Rectal smooth muscle tissue (tissue), 1 donor: Measurements from ENCODE around the gene SIGLEC15.

Source experiments
- H3K27ac ChIP-seq: one replicate; pipeline ENCODE4 v1.7.0; 2013; ENCODE audit warnings: low read depth, low read length, inconsistent platforms
- H3K27me3 ChIP-seq: one replicate; pipeline ENCODE4 v1.7.0; 2013; ENCODE audit warnings: low read length; ENCODE audit not compliant: control insufficient read depth, insufficient read depth
- H3K36me3 ChIP-seq: one replicate; pipeline ENCODE4 v1.7.0; 2013; ENCODE audit warnings: low read length; ENCODE audit not compliant: control insufficient read depth, insufficient read depth
- H3K4me1 ChIP-seq: one replicate; pipeline ENCODE4 v1.7.0; 2013; ENCODE audit warnings: low read length; ENCODE audit not compliant: control insufficient read depth, insufficient read depth
- H3K4me3 ChIP-seq: one replicate; pipeline ENCODE4 v1.7.0; 2013; ENCODE audit warnings: low read length
- H3K9ac ChIP-seq: one replicate; pipeline ENCODE4 v1.7.0; 2013; ENCODE audit warnings: low read length

Gene SIGLEC15

DNA sequence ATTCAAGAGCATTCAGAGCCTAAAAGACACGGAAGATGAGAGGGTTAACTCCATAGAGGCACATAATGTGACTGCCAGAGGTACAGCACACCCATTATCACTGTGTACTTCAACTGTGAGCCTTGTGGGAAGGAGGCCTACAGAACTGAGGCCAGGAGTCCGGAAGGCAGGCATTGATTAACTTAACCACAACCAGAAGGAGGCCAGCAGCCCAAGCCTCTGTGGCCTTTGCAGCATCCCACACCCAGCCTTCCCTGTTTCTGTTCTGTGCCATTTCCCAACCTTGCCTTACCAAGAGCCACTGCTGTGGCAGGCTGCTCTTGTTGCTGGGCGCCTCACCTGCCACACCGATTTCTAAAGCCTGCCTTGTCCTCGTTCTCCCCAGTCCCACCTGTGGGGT lies 27.2 kb downstream of the SIGLEC15 start:
- H3K4me1 ChIP-seq = no peaks in the 10 kb centered on the region
- H3K9ac ChIP-seq = no peak overlapping the region
- peaks cover 27% of the 10 kb centered on the region for H3K36me3 ChIP-seq
- no peak overlapping the region for H3K27ac ChIP-seq
- no peaks in the 10 kb centered on the region for H3K27me3 ChIP-seq
- H3K4me3 ChIP-seq = no peak overlapping the region

DNA sequence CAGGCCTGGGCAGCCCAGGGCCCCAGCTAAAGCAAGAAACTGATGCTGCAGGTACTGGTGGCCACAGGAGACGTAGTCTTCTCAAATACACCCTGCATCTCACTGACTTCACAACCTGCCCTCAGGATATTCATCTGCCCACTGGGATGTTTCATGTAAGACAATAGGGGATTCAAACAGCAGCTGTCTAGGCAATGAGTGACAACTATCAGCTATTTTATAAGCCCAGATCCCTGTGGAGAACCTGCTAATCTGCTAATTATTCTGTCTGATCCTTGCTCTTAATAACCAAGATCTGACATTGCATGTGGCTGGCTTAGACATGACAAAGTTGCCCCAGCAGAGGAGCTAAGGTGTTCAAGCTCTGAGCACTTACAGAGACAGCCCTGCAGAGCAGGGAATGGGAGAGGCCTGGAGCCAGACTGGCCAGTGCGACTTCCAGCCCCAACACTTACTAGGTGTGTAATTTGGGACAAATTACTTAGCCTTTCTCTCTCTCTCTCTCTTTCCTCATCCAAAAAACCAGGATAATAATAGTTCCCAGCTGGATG lies 28.6 kb downstream of the SIGLEC15 start:
- no peak overlapping the region for H3K4me3 ChIP-seq
- no peak overlapping the region for H3K27ac ChIP-seq
- peaks cover 37% of the 10 kb centered on the region for H3K36me3 ChIP-seq
- no peaks in the 10 kb centered on the region for H3K27me3 ChIP-seq
- no peak overlapping the region for H3K9ac ChIP-seq
- H3K4me1 ChIP-seq = no peaks in the 10 kb centered on the region

DNA sequence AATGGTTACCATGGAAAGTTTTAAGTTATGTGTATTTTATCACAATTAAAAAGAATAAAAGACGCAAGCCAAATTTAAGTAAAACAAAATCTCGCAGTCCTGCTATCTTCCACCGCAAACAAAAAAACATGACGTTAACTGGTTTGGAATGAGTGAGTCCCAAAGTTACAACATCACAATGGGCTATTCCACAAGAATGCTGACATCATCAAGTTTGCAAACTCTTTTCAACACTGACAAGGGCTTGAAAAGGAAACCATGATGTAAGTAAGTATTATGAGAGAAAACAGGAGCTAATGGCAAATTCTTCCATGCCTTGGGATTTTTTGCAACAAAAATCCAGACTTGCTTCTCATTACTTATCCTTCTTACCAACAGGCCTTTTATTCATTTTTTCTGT lies 31.1 kb downstream of the SIGLEC15 start:
- no peaks in the 10 kb centered on the region for H3K4me1 ChIP-seq
- peaks cover 46% of the 10 kb centered on the region for H3K36me3 ChIP-seq
- H3K27ac ChIP-seq = no peak overlapping the region
- no peak overlapping the region for H3K4me3 ChIP-seq
- H3K9ac ChIP-seq = no peak overlapping the region
- H3K27me3 ChIP-seq = no peaks in the 10 kb centered on the region

DNA sequence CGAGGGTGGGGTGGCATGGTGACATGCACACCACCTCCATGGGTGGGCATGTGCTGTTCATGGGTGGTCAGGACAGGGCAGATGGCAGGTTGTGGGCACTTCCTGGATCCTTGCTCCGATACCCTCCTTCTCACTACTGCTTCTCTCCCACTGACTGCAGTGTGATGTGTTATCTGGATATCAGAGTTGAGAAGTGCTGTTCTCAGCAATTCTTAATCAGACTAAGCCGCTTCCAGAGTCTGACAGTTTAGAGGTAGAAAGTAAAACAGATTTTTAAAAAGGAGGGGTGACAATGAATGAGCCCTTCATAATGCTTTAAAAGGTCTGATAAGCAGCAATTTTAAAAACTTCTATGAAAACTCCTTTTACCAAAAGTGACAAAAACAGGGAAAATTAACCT lies 33.9 kb downstream of the SIGLEC15 start:
- Histone ChIP-seq H3K36me3 (peaks cover 38% of the 10 kb centered on the region), H3K4me3 (no peak overlapping the region), H3K4me1 (no peaks in the 10 kb centered on the region), H3K9ac (no peak overlapping the region), H3K27me3 (no peaks in the 10 kb centered on the region), H3K27ac (no peak overlapping the region)

DNA sequence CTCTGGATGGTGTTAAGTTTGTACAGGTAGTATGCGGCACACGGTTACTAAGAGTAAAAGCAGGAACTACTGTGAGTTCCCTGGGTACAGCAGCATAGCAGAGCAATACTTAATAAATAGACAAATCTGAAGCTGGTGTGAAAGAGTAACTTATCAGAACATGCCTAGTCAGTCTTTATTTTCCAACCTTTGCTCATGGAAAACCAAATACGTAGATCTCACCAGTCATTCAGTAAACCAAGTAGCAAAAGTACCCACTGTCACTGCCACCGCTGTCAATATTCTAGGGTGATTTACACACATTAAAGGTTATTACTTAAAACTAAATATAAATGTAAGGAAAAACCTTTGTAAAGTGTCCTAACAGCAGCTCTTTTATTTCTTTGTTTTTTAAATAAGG lies 35.0 kb downstream of the SIGLEC15 start:
- Histone ChIP-seq H3K27me3 (no peaks in the 10 kb centered on the region), H3K36me3 (peaks cover 37% of the 10 kb centered on the region), H3K27ac (no peak overlapping the region)

DNA sequence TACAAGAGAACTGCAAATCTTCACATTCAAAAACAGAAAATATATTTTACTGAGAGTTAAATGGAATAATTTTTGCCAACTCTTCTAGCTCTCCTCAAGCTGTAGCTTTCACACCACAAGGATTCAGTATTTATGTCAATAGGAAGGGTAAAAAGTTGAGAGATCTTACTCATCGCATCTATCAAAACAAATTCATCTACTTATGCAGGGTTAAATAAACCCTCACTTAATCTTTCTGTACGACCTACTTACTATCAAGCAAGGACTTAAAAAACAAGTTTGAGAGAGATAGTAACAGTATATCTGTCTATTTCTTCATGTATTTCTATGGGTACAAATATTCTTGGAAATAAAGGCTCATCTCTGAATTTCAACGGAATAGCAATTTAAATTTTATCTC lies 35.5 kb downstream of the SIGLEC15 start:
- H3K36me3 ChIP-seq = peaks cover 32% of the 10 kb centered on the region

More for the DNA sequence above, 35.0 kb downstream of the SIGLEC15 start:
- H3K9ac ChIP-seq = no peak overlapping the region
- no peaks in the 10 kb centered on the region for H3K4me1 ChIP-seq
- no peak overlapping the region for H3K4me3 ChIP-seq

DNA sequence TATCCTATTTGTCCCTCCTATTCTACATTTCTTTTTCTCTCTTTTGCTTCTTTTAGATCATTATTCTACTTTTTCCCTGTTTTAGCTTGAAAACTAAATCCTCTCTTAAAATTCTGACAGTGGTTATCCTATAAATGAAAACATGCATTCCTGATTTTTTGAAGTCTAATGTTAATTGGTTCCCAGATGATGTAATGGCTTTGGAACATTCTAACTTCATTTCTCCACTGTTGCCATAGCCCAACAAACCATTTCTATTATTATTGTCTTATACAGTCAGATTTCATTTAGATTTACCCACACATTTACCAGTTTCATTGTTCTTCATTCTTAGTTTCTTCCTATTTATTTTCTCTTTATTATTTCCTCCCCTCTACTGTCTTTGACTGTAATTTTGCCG lies 36.5 kb downstream of the SIGLEC15 start:
- Histone ChIP-seq H3K27ac (no peak overlapping the region), H3K4me3 (no peak overlapping the region), H3K27me3 (no peaks in the 10 kb centered on the region), H3K9ac (no peak overlapping the region), H3K4me1 (no peaks in the 10 kb centered on the region), H3K36me3 (peaks cover 38% of the 10 kb centered on the region)

More for the DNA sequence above, 35.5 kb downstream of the SIGLEC15 start:
- Histone ChIP-seq H3K4me1 (no peaks in the 10 kb centered on the region), H3K9ac (no peak overlapping the region), H3K4me3 (no peak overlapping the region), H3K27me3 (no peaks in the 10 kb centered on the region), H3K27ac (no peak overlapping the region)

DNA sequence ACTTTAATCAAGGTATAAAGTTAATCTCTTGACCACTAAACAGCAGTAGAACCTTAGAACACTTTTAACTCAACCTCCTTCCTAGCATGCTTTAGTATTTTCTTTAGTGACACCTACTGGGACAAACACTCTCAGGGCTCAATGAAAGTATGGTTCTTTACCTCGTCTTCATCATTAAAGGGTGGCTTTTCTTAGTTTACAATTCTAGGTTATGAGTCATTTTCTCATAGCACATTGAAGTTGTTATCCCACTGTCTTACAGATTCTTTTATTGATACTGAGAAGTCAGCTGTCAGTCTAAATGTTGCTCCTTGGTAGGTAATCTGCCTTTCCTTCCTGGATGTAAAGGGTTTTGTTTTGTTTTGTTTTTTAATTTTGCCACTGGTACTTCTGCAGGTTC lies 38.0 kb downstream of the SIGLEC15 start:
- Histone ChIP-seq H3K36me3 (peaks cover 27% of the 10 kb centered on the region), H3K27me3 (no peaks in the 10 kb centered on the region), H3K9ac (no peak overlapping the region), H3K4me3 (no peak overlapping the region), H3K4me1 (no peaks in the 10 kb centered on the region), H3K27ac (no peak overlapping the region)

DNA sequence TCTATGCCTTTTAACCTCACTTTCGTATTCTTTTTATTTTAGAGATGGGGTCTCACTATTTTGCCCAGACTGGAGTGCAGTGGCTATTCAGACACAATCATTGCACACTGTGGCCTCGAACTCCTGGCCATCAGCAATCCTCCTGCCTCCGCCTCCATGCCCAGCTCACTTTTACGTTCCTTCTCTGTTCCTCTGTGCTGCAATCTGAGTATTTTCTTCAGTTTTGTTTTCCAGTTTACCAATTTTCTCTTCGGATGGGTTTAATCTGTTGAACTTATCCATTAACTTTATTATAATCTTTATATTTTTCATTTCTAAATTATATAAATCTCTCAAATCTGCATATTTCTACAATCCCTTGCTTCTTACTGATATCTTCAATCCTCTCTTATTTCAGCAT lies 38.6 kb downstream of the SIGLEC15 start:
- Histone ChIP-seq H3K9ac (no peak overlapping the region), H3K27me3 (no peaks in the 10 kb centered on the region), H3K27ac (no peak overlapping the region), H3K4me3 (no peak overlapping the region), H3K4me1 (no peaks in the 10 kb centered on the region), H3K36me3 (peaks cover 25% of the 10 kb centered on the region)

DNA sequence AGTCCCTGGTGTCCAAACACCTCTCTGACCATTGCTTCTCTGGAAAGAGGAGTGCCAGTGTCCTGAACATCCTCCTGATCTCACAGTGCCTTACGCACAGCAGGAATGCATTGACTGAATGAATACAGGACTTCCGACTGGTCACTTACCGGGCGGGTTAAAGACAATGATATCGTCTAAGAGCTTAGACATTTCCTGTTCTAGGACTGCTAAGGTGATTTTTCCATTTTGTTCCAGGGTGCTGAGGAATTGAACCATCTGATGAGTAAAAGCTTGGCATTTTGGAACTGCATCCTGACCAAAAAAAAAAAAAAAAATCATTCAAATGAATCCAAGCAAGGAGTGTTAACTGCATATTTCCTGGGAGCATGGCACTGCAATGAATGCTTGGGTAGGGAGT lies 40.0 kb downstream of the SIGLEC15 start:
- Histone ChIP-seq H3K4me1 (no peaks in the 10 kb centered on the region), H3K9ac (no peak overlapping the region), H3K27me3 (no peaks in the 10 kb centered on the region), H3K36me3 (peaks cover 15% of the 10 kb centered on the region), H3K4me3 (no peak overlapping the region), H3K27ac (no peak overlapping the region)

DNA sequence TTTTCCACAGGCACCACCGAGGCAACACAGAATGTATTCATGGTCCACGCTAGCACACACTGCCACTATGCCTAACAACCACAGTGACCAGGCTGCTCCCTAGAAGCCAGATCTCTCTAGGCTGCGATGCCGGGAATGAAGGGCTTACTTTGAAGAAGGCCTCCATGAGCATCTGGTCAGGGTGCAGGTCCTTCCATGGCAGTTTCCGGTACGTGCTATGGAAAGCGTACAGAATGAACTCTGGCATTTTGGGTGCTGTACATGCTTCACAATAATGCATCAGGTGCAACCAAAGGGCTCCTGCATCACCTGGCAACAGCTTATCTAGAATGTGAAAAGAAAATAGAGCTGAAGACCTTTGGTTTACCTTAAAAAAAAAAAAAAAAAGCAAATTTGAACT lies 44.9 kb downstream of the SIGLEC15 start:
- Histone ChIP-seq H3K9ac (no peak overlapping the region), H3K4me3 (no peak overlapping the region), H3K27ac (no peak overlapping the region), H3K27me3 (no peaks in the 10 kb centered on the region), H3K4me1 (no peaks in the 10 kb centered on the region), H3K36me3 (peaks cover 13% of the 10 kb centered on the region)

DNA sequence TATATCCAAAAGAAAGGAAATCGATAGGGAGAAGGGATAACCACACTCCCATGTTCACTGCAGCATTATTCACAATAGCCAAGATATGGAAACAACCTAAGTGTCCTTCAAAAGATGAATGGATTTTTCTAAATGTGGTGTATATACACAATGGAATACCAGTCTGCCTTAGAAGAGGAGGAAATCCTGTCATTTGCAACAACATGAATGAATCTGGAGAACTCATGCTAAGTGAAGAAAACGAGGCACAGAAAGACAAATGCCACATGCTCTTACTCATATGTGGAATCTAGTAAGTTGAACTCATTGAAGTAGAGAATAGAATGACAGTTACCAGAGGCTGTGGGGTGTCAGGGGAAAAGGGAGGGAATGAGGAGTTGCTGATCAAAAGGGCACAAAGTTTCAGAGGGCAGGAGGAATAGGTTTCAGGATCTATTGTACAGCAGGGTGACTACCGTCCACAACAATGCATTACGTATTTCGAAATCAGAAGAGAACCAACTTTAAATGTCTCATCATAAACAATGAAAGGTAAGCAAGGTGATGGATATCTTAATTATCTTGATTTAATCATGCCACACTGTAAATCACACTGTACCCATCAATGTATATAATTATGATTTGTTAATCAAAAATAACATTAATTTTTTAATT lies 46.1 kb downstream of the SIGLEC15 start:
- no peaks in the 10 kb centered on the region for H3K4me1 ChIP-seq
- no peak overlapping the region for H3K4me3 ChIP-seq
- H3K27ac ChIP-seq = no peak overlapping the region
- peaks cover 13% of the 10 kb centered on the region for H3K36me3 ChIP-seq
- H3K27me3 ChIP-seq = no peaks in the 10 kb centered on the region
- no peak overlapping the region for H3K9ac ChIP-seq

DNA sequence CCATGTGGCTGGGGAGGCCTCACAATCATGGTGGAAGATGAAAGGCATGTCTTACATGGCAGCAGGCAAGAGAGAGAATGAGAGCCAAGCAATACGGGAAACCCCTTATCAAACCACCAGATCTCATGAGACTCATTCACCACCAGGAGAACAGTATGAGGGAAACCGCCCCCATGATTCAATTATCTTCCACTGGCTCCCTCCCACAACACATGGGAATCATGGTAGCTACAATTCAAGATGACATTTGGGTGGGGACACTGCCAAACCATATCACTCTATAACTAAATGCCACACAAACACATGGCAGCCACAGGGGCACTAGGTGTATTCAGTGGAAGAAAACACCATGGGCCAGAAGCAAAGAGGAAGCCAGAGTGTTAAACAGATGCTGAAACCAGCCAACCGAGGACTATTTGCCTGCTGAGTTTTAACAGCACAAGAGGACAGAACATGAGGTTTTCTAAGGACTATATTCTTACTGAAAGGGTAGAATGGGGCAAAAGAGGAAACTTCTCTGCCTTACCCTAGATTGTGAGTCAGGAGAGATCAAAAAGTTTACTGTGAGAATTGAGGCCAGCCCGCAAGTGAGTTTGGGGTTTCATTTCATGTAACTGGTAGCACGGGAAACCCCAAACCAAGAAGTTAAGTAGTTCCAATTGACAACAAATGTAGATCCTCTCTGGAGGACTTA lies 49.2 kb downstream of the SIGLEC15 start:
- H3K27ac ChIP-seq = no peak overlapping the region
- H3K27me3 ChIP-seq = no peaks in the 10 kb centered on the region
- no peak overlapping the region for H3K4me3 ChIP-seq
- H3K4me1 ChIP-seq = no peaks in the 10 kb centered on the region
- H3K36me3 ChIP-seq = peaks cover 13% of the 10 kb centered on the region
- H3K9ac ChIP-seq = no peak overlapping the region
